H9 (cell line): ENCODE measurements around the gene IFIT5. TPM values are rescaled to one million over a fixed set of nuclear protein-coding genes. Genes with fewer than 3 reads are reported as not detected.

Experiments used
- DNase-seq: peaks from one replicate; pipeline ENCODE4 v3.0.0-alpha.2; 2017
- H2AFZ ChIP-seq: one replicate; pipeline ENCODE4 v1.6.1; 2013; ENCODE audit warnings: mild to moderate bottlenecking, low read length, control low read depth, moderate library complexity
- H2AK5ac ChIP-seq: 2 replicates; pipeline ENCODE4 v1.6.1; 2013; ENCODE audit warnings: low read length, control low read depth, mixed read lengths; ENCODE audit not compliant: insufficient read length
- H2BK120ac ChIP-seq: one replicate; pipeline ENCODE4 v1.6.1; 2013; ENCODE audit warnings: low read depth, mild to moderate bottlenecking, low read length, control low read depth, inconsistent platforms; ENCODE audit not compliant: poor library complexity, severe bottlenecking
- H2BK12ac ChIP-seq: 2 replicates; pipeline ENCODE4 v1.6.1; 2013; ENCODE audit warnings: low read length, control low read depth, mixed read lengths, low read depth; ENCODE audit not compliant: insufficient read length
- H2BK15ac ChIP-seq: 2 replicates; pipeline ENCODE4 v1.6.1; 2013; ENCODE audit warnings: low read depth, low read length, control low read depth
- H2BK20ac ChIP-seq: one replicate; pipeline ENCODE4 v1.6.1; 2013; ENCODE audit warnings: low read depth, mild to moderate bottlenecking, low read length, control low read depth, inconsistent platforms; ENCODE audit not compliant: poor library complexity, severe bottlenecking
- H2BK5ac ChIP-seq: 2 replicates; pipeline ENCODE4 v1.6.1; 2013; ENCODE audit warnings: low read length, control low read depth, mixed read lengths; ENCODE audit not compliant: insufficient read length
- H3K14ac ChIP-seq: 2 replicates; pipeline ENCODE4 v1.6.1; 2013; ENCODE audit warnings: low read length, control low read depth; ENCODE audit not compliant: insufficient read depth
- H3K18ac ChIP-seq: 2 replicates; pipeline ENCODE4 v1.6.1; 2013; ENCODE audit warnings: low read depth, mild to moderate bottlenecking, mixed read lengths, low read length, control low read depth; ENCODE audit not compliant: insufficient read length
- H3K23ac ChIP-seq: 2 replicates; pipeline ENCODE4 v1.6.1; 2013; ENCODE audit warnings: low read length, control low read depth, mixed read lengths, low read depth; ENCODE audit not compliant: insufficient read length
- H3K23me2 ChIP-seq: 2 replicates; pipeline ENCODE4 v1.6.1; 2013; ENCODE audit warnings: low read depth, mild to moderate bottlenecking, mixed read lengths, low read length, control low read depth; ENCODE audit not compliant: insufficient read length, poor library complexity, severe bottlenecking
- H3K27ac ChIP-seq: 2 replicates; pipeline ENCODE4 v1.5.1; 2013; ENCODE audit warnings: low read length, control low read depth, mixed read lengths, low read depth; ENCODE audit not compliant: insufficient read length
- H3K27me3 ChIP-seq: 2 replicates; pipeline ENCODE4 v1.6.1; 2013; ENCODE audit warnings: low read length, control low read depth, inconsistent platforms; ENCODE audit not compliant: insufficient read depth
- H3K4ac ChIP-seq: 2 replicates; pipeline ENCODE4 v1.6.1; 2013; ENCODE audit warnings: low read depth, mild to moderate bottlenecking, control low read depth, inconsistent platforms, low read length, moderate library complexity
- H3K4me1 ChIP-seq: 2 replicates; pipeline ENCODE4 v1.6.1; 2013; ENCODE audit warnings: low read length, control low read depth, inconsistent platforms; ENCODE audit not compliant: insufficient read depth
- H3K4me2 ChIP-seq: 2 replicates; pipeline ENCODE4 v1.6.1; 2013; ENCODE audit warnings: low read length, control low read depth, mixed read lengths; ENCODE audit not compliant: insufficient read length, insufficient read depth
- H3K56ac ChIP-seq: 2 replicates; pipeline ENCODE4 v1.6.1; 2013; ENCODE audit warnings: low read depth, mild to moderate bottlenecking, mixed read lengths, low read length, control low read depth; ENCODE audit not compliant: insufficient read length
- H3K79me1 ChIP-seq: 2 replicates; pipeline ENCODE4 v1.6.1; 2013; ENCODE audit warnings: low read depth, mild to moderate bottlenecking, moderate library complexity, low read length, control low read depth, inconsistent platforms; ENCODE audit not compliant: insufficient read depth, poor library complexity, severe bottlenecking
- H3K79me2 ChIP-seq: 2 replicates; pipeline ENCODE4 v1.6.1; 2013; ENCODE audit warnings: low read length, control low read depth, inconsistent platforms; ENCODE audit not compliant: insufficient read depth
- H3K9ac ChIP-seq: 2 replicates; pipeline ENCODE4 v1.6.1; 2013; ENCODE audit warnings: low read length, control low read depth, mixed read lengths; ENCODE audit not compliant: insufficient read length; ENCODE audit errors: extremely low read depth
- H3K9me3 ChIP-seq: one replicate; pipeline ENCODE4 v1.6.1; 2013; ENCODE audit warnings: low read depth, low read length, inconsistent platforms; ENCODE audit not compliant: control insufficient read depth
- H3T11ph ChIP-seq: one replicate; pipeline ENCODE4 v1.6.1; 2013; ENCODE audit warnings: mild to moderate bottlenecking, low read length, control low read depth, inconsistent platforms
- H4K20me1 ChIP-seq: one replicate; pipeline ENCODE4 v1.6.1; 2013; ENCODE audit not compliant: control insufficient read depth, insufficient read length, insufficient read depth
- H4K5ac ChIP-seq: 2 replicates; pipeline ENCODE4 v1.6.1; 2013; ENCODE audit warnings: low read depth, mild to moderate bottlenecking, mixed read lengths, low read length, control low read depth; ENCODE audit not compliant: insufficient read length
- H4K8ac ChIP-seq: replicated peaks from 2 replicates; pipeline ENCODE4 v1.6.1; 2013; ENCODE audit warnings: low read length, control low read depth, mixed read lengths, low read depth; ENCODE audit not compliant: insufficient read length
- H4K91ac ChIP-seq: 2 replicates; pipeline ENCODE4 v1.6.1; 2013; ENCODE audit warnings: low read depth, mild to moderate bottlenecking, moderate library complexity, mixed read lengths, low read length, control low read depth; ENCODE audit not compliant: insufficient read length
- H3K27ac Mint-ChIP-seq, 3 experiments: 2 replicates in 2 of 3; 3 replicates in 1 of 3; pipeline ENCODE4 v1.8.0; 2020 to 2021; ENCODE audit warnings: mixed read lengths in 3 of 3, mild to moderate bottlenecking in 1 of 3, moderate library complexity in 1 of 3
- H3K27me3 Mint-ChIP-seq: 2 replicates; pipeline ENCODE4 v1.8.0; 2021; ENCODE audit warnings: low read depth, mild to moderate bottlenecking, moderate library complexity, mixed read lengths
- H3K36me3 Mint-ChIP-seq, 3 experiments: 2 replicates in 2 of 3; 3 replicates in 1 of 3; pipeline ENCODE4 v1.8.0; 2020 to 2021; ENCODE audit warnings: low read depth in 3 of 3, mixed read lengths in 3 of 3; ENCODE audit not compliant: insufficient read depth in 1 of 3
- H3K4me1 Mint-ChIP-seq, 2 experiments: 2 replicates each; pipeline ENCODE4 v1.8.0; 2020; ENCODE audit warnings: mixed read lengths in 2 of 2
- H3K4me3 Mint-ChIP-seq, 2 experiments: 2 replicates in 1 of 2; 3 replicates in 1 of 2; pipeline ENCODE4 v1.8.0; 2020 to 2021; ENCODE audit warnings: mild to moderate bottlenecking in 2 of 2, mixed read lengths in 2 of 2, moderate library complexity in 1 of 2
- H3K9me3 Mint-ChIP-seq, 2 experiments: 2 replicates in 1 of 2; 3 replicates in 1 of 2; pipeline ENCODE4 v1.8.0; 2020; ENCODE audit warnings: mild to moderate bottlenecking in 2 of 2, mixed read lengths in 2 of 2, moderate library complexity in 1 of 2
- CTCF ChIP-seq: fragments of 200-600 bp; sonication (generic); conservative IDR thresholded peaks from 3 replicates; pipeline ENCODE4 v1.8.0; 2021; ENCODE audit warnings: antibody characterized with exemption, mild to moderate bottlenecking
- WGBS: extraction: QIAGEN DNeasy Blood & Tissue Kit; methylation state at CpG from one replicate; pipeline ENCODE4 v1.1.7; 2013; ENCODE audit warnings: missing lambda C conversion rate, low lambda C conversion rate, mixed read lengths; ENCODE audit not compliant: insufficient read length; ENCODE audit errors: extremely low coverage; 5-methylcytosine and 5-hydroxymethylcytosine counted together
- total RNA-seq: library from RNA; stranded (reverse); gene quantifications from 2 replicates; pipeline ENCODE4 v1.2.1, GENCODE V29; 2021

The IFIT5 gene
- total RNA-seq, 1 experiment from 2014 or later = 2.3 TPM

- Histone ChIP-seq H3K56ac (no peak overlapping the region), H4K8ac (no peak overlapping the region), H3K9me3 (no peaks in the 10 kb centered on the region), H3K27ac (no peak overlapping the region), H4K5ac (no peak overlapping the region), H3K23me2 (no peaks in the 10 kb centered on the region), H4K20me1 (no peaks in the 10 kb centered on the region), H2AFZ (no peak overlapping the region), H2BK20ac (no peak overlapping the region), H3K4me2 (no peak overlapping the region), H3K4me1 (no peaks in the 10 kb centered on the region), H3K23ac (no peak overlapping the region), H3K14ac (no peak overlapping the region), H2BK120ac (no peak overlapping the region), H2AK5ac (no peak overlapping the region), H2BK15ac (no peak overlapping the region), H2BK12ac (no peak overlapping the region), H4K91ac (no peak overlapping the region), H3K79me1 (no peaks in the 10 kb centered on the region), H3K79me2 (no peaks in the 10 kb centered on the region), H3K18ac (no peak overlapping the region), H3K4ac (no peak overlapping the region), H3K27me3 (no peaks in the 10 kb centered on the region), H2BK5ac (no peak overlapping the region), H3K9ac (no peak overlapping the region), H3T11ph (no peak overlapping the region)
- DNase-seq = no peak
- Mint-ChIP-seq H3K27ac (no peak overlapping the region), H3K36me3 (no peaks in the 10 kb centered on the region), H3K9me3 (no peaks in the 10 kb centered on the region), H3K4me3 (no peak overlapping the region), H3K4me1 (peaks cover 32 to 35% of the 10 kb centered on the region in 2 experiments), H3K27me3 (no peaks in the 10 kb centered on the region)
- WGBS = no CpG with 5 or more reads among the region's 4 CpGs
- no peak for TF ChIP-seq CTCF
Measured at GRCh38 chr10:89427629-89428028, 13.3 kb downstream of the IFIT5 start.
